Omental fat pad (tissue), 4 donors: ENCODE results near the gene ELP4. TPM values are rescaled to one million over a fixed set of nuclear protein-coding genes. Genes with fewer than 3 reads are reported as not detected.

ENCODE experiments used
- ATAC-seq: fragments of 150-250 bp; one replicate; pipeline ENCODE4 v1.9.1; 2016; ENCODE audit warnings: mild to moderate bottlenecking, moderate library complexity; ENCODE audit not compliant: low FRiP score
- DNase-seq: peaks from one replicate; pipeline ENCODE4 v3.0.0-alpha.2; 2019; ENCODE audit warnings: low spot score
- total RNA-seq, 4 donors: library from RNA; depleted of rRNA; stranded (reverse); fragments of >200 nt; gene quantifications; one replicate each; pipeline ENCODE4 v1.1.0, GENCODE V29; 2016
- TF ChIP-seq, protein P1 (sequence below), 3 donors: fragments of 450-650 bp; IDR thresholded peaks; one replicate each; pipeline ENCODE4 v1.5.1; 2016 to 2017; ENCODE audit warnings: antibody characterized with exemption in 3 of 3, mild to moderate bottlenecking in 3 of 3, moderate library complexity in 2 of 3

ELP4 gene
- total RNA-seq, 4 donors from 2014 or later = 14.1 to 32.0 (median 20.8) TPM

DNA sequence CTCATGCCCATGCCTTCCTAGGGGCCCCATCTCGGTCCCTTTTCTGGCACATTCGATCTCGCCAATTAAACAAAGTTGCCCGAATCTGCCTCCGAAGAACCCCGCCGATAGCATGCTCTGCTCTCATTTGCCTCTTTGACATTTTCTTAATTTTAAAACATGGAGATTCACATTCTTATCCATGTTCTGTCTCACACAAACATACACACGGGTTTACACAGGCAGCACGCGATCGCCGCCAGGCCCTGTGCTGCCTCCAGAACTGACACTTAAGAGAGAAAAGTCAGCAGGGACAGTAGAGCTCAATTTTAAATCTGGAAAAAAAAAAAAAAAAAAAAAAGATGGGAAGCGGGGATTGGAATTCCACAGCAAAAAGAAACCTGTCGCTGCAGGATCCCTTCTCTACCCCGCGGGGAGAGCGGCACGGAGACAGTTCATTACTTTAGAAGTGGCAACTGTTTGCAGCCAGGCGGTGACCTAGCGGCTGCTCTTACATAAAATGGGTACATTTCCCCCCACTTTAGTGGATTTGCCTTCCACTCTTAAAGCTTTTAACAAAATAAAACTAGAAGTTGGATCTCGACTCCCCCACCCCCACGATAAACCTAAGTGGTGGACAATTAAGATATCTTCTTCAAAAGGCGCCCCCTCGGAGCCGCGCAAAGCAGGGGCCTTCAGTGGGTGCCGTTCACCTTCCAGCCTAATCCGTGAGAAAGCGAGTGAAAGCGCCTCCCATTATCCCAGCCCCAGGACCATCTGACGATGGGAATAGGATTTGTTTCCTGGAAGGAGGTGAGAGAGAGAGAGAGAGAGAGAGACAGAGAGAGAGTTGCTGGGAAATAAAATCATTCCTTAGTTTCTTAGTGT lies 287.9 kb downstream of the ELP4 start:
- DNase-seq (no peak), ATAC-seq (no peak)
- TF ChIP-seq, protein P1, sequence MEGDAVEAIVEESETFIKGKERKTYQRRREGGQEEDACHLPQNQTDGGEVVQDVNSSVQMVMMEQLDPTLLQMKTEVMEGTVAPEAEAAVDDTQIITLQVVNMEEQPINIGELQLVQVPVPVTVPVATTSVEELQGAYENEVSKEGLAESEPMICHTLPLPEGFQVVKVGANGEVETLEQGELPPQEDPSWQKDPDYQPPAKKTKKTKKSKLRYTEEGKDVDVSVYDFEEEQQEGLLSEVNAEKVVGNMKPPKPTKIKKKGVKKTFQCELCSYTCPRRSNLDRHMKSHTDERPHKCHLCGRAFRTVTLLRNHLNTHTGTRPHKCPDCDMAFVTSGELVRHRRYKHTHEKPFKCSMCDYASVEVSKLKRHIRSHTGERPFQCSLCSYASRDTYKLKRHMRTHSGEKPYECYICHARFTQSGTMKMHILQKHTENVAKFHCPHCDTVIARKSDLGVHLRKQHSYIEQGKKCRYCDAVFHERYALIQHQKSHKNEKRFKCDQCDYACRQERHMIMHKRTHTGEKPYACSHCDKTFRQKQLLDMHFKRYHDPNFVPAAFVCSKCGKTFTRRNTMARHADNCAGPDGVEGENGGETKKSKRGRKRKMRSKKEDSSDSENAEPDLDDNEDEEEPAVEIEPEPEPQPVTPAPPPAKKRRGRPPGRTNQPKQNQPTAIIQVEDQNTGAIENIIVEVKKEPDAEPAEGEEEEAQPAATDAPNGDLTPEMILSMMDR (IDR thresholded peaks at IDR 0.05) = no peak

DNA sequence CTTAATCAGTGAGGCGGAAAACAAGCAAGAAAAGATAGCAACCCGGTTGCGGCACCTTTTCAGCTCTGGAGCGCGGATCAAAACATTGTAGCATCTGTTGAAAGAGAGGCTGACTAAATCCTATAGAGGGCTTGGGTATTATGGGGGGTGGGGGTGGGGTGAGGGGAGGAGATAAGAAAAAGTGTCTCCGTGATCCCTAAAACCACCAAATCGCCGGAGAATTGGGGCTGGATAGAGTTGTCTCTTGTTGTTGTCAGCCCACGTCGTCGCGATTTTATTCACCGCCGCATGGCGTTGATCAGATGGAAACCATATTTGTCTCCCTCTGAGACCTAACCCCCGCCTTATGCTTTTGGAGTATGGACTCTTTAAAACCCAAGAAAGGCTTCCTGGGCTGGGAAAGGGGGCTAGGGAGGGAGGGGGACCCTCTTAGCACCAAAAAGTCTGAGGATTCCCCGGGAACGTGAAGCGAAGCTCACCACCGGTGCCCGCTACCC lies 288.5 kb downstream of the ELP4 start:
- TF ChIP-seq, protein P1 (IDR thresholded peaks at IDR 0.05) = no peak
- ATAC-seq (no peak), DNase-seq (no peak)

DNA sequence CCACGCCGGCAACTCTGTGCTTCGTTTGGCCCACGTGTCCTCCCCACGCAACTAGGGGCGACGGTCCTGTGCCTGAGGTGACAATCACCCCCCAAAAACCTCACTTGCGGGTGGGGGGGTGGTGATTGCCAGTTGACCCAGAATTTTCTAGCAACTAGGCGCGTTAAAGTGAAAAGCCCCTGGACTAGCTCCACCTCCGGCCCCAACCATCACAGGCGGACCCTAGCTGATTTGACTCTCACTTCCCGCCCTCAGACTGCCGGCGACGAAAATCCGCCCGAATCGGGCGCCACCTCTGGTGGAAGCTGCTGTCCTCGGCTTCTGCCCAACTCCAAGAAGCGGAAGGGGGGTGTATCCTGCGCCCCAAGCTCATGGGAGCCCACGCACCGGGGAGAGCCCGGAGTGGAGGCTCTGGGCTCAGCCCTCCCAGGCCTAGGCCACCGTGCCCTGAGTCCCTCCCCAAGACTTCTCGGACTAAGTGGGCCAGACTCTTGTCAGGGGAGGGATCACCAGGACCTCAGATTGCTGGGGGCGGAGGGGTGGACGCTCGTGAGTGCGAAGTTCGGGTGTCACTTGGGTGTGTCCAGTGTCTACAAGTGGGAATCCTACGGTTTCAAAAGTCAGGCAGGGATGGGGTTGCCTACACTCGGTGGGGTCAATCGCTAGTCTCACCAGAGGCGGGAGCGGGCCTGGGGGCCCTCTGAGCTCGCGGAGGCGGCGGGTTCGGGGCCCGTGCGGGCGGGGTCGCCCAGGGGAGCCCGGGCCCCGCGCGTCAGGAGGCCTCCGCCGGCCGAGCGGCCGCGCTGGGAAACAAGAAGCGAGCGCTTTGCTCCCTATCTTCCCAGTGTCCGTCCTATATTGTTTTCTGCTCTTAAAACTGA lies 289.2 kb downstream of the ELP4 start:
- TF ChIP-seq, protein P1 (IDR thresholded peaks at IDR 0.05) = no peak
- no peak for DNase-seq
- no peak for ATAC-seq

DNA sequence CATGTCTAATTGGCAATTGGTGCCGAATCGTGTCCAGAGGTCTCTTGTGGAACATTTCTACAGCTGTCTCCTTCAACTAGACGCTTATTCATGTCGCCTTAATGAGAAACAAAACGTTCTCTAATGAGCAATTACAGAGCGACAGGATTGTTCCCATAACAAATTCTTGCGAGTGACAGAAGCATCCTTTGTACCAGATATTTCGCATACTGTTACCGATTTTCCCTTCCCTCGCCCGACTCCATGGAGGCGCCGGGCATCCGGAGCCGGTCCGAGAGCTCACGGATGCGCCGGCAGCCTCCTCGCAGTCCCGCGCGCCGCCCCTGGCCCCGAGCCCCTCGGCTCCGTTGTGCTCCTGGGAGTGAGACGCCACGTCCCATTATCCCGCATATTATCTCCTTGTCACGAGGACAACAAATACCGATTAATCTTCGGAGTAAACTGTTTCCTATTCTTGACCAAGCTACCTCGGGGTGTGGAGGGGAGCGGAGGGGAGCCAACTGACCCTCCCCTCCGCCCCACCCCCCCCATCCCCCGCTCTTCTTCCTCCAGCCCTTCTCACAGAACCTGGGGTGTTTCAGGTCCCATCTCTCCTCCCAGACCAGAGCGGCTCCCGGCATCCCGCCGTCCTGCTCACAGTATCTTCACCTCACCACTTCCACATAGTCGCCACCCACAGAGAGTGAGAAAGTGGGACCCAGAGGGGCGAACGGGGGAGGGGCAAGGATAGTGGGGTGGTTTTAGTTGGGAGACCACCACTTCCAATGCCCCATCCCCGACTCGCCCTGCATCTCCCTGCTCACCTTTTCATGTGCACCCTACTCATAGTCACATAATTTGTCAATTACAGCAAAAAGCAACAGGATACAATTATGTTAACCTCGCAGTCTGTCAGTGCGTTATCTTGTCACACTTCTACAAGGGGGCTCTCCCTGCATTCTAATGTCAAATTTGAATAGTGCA lies 290.1 kb downstream of the ELP4 start:
- no peak for DNase-seq
- TF ChIP-seq, protein P1 (IDR thresholded peaks at IDR 0.05) = no peak
- ATAC-seq = no peak

DNA sequence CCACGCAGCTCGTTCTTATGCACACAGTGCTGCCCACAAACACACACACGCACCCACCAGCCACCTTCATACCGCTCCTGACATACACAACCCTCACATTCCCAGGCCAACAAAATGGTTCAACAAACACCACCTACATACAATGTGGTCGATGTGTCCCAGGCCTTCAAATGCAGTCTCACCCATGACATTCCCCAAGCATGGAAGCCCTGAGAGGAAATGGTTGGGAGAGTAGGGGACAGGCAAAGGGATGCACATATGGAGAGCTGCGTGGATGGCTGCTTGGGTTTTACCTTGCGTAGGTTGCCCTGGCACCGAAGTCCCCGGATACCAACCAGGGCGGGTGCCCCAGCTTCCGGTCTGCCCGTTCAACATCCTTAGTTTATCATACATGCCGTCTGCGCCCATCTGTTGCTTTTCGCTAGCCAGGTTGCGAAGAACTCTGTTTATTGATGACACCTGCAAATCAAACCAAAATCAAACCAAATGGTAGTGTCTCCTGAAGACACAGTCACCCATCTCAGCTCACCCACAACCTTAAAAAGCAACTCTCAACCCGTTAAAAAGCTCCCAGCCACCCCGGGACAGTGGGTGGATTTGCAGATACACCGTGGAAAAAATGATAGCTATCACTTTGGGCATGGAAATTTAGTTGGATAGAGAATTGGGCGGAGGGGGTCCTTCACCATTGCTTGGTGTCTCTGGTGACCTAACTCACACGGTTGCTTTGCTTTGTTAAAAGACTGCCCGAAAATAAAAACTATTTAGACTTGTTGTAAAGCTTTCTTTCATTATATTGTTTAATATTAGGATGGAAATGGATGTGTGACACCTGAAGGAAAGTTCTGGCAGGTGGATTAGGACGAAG lies 291.1 kb downstream of the ELP4 start:
- TF ChIP-seq, protein P1 (IDR thresholded peaks at IDR 0.05) = no peak
- no peak for ATAC-seq
- DNase-seq = no peak
